Kidney epithelial cell (primary cell): ENCODE measurements around the gene ASAP2. TPM values are rescaled to one million over a fixed set of nuclear protein-coding genes. Genes with fewer than 3 reads are reported as not detected.

Experiments used
- DNase-seq: peaks from one replicate; pipeline ENCODE4 v3.0.0-alpha.2; 2010; ENCODE audit warnings: low read depth
- H3K27me3 ChIP-seq: 2 replicates; pipeline ENCODE4 v1.6.0; 2011; ENCODE audit warnings: low read length; ENCODE audit not compliant: control insufficient read depth, insufficient read depth
- H3K36me3 ChIP-seq: 2 replicates; pipeline ENCODE4 v1.5.1; 2011; ENCODE audit warnings: low read length; ENCODE audit not compliant: control insufficient read depth, insufficient read depth
- H3K4me3 ChIP-seq: 2 replicates; pipeline ENCODE4 v1.5.1; 2011; ENCODE audit warnings: low read depth, mild to moderate bottlenecking, control low read depth, low read length
- CTCF ChIP-seq: IDR thresholded peaks from 2 replicates; pipeline ENCODE4 v1.5.1; 2011; ENCODE audit warnings: mild to moderate bottlenecking, moderate library complexity, low read length, control low read depth, inconsistent platforms; ENCODE audit not compliant: insufficient read depth, poor library complexity, severe bottlenecking
- total RNA-seq: library from RNA; depleted of rRNA; stranded (reverse); fragments of >200 nt; gene quantifications from 2 replicates; pipeline ENCODE4 v1.2.3, GENCODE V29; 2015

The ASAP2 gene
- total RNA-seq, 1 donor from 2014 or later = 42.2 TPM

DNA sequence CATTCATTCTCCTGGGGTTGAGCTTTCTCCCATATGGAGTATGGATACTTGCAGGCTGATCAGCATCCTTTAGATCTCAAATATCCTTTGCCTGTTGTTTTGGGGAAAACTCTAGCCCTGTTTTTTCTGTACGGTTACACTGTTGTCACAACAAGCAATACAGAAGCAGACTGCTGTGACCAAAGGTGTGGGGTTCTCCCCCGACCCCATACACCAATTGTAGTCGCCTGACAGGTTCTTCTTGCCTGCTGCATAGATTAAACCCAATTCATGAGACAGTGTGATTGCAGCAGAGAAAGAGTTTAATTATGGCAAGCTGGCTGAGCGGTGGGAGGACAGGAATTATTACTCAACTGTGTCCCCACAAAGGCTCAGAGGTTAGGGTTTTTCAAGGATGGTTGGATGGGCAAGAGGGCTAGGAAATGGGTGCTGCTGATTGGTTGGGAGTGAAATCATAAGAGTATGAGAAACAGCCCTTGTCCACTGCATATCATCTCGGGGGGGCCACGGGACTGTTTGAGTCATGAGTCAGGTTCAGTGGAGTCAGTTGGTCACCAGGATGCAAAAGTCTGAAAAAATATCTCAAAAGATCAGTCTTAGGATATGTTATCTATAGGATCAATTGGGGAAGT lies 176.1 kb downstream of the ASAP2 start:
- Histone ChIP-seq H3K27me3 (no peaks in the 10 kb centered on the region), H3K36me3 (peaks cover 3% of the 10 kb centered on the region), H3K4me3 (no peak overlapping the region)
- no peak for DNase-seq
- TF ChIP-seq CTCF = no peak

DNA sequence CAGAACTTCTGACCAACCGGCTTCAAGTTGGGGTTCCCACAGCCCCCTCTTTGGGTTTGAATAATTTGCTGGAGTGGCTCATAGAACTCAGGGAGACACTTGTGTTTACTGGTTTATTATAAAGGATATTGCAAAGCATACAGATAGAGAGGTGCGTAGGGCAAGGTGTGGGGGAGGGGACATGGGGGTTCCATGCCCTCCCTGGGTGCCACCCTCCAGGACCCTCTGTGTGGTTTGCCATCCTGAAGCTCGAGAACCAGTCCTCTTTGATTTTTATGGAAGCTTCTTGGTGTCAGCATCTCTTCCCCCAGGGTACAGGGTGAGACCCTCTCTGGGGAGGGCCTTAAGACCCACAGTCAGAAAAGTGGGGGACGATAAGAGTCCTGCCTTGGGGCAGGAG lies 177.9 kb downstream of the ASAP2 start:
- peaks cover 5% of the 10 kb centered on the region for H3K36me3 ChIP-seq
- no peaks in the 10 kb centered on the region for H3K27me3 ChIP-seq
- no peak overlapping the region for H3K4me3 ChIP-seq
- no peak for TF ChIP-seq CTCF
- DNase-seq = no peak

GRCh38 chr2:9385841-9386240 lies 179.2 kb downstream of the ASAP2 start:
- DNase-seq = no peak
- H3K4me3 ChIP-seq = no peak overlapping the region
- no peaks in the 10 kb centered on the region for H3K27me3 ChIP-seq
- peaks cover 6% of the 10 kb centered on the region for H3K36me3 ChIP-seq
- no peak for TF ChIP-seq CTCF

GRCh38 chr2:9388199-9388681 lies 181.6 kb downstream of the ASAP2 start:
- Histone ChIP-seq H3K4me3 (no peak overlapping the region), H3K36me3 (peaks cover 5% of the 10 kb centered on the region), H3K27me3 (no peaks in the 10 kb centered on the region)
- no peak for TF ChIP-seq CTCF
- DNase-seq = no peak

- Histone ChIP-seq H3K36me3 (peaks cover 5% of the 10 kb centered on the region), H3K4me3 (no peak overlapping the region), H3K27me3 (no peaks in the 10 kb centered on the region)
- DNase-seq = no peak
- no peak for TF ChIP-seq CTCF
These were observed 182.6 kb downstream of the ASAP2 start for GRCh38 chr2:9388950-9389911.
